Neural progenitor cell (in vitro differentiated cells): Measurements from ENCODE around the gene CELA2B. TPM values are rescaled to one million over a fixed set of nuclear protein-coding genes. Genes with fewer than 3 reads are reported as not detected.
A peak's percentile ranks its signal among the peaks of the same experiment; 100 is the strongest.
"Not testable (repeated sequence)": the region's sequence is repeated elsewhere in the genome, so short reads cannot be mapped to it uniquely, and the experiment has no call there.

Source experiments
- DNase-seq: peaks from one replicate; pipeline ENCODE4 v3.0.0-alpha.2; 2016; ENCODE audit warnings: low spot score
- H2AFZ ChIP-seq: fragments of 200-600 bp; sonication (generic); replicated peaks from 2 replicates; pipeline ENCODE4 v1.6.1; 2016; ENCODE audit warnings: antibody characterized with exemption
- H3F3A ChIP-seq: fragments of 200-600 bp; sonication (generic); 2 replicates; pipeline ENCODE4 v1.6.1; 2016; ENCODE audit warnings: antibody characterized with exemption, low read depth
- H3K27ac ChIP-seq: fragments of 200-600 bp; sonication (generic); 2 replicates; pipeline ENCODE4 v1.5.1; 2016; ENCODE audit warnings: mild to moderate bottlenecking
- H3K27me3 ChIP-seq: fragments of 200-600 bp; sonication (generic); 2 replicates; pipeline ENCODE4 v1.6.1; 2016; ENCODE audit warnings: mild to moderate bottlenecking, moderate library complexity
- H3K36me3 ChIP-seq: fragments of 200-600 bp; sonication (generic); 2 replicates; pipeline ENCODE4 v1.5.1; 2016
- H3K4me1 ChIP-seq: fragments of 200-600 bp; sonication (generic); 2 replicates; pipeline ENCODE4 v1.6.1; 2016; ENCODE audit warnings: mixed run types
- H3K4me2 ChIP-seq: fragments of 200-600 bp; sonication (generic); 2 replicates; pipeline ENCODE4 v1.6.1; 2016
- H3K4me3 ChIP-seq: fragments of 200-600 bp; sonication (generic); 2 replicates; pipeline ENCODE4 v1.5.1; 2016
- H3K79me2 ChIP-seq: fragments of 200-600 bp; sonication (generic); 2 replicates; pipeline ENCODE4 v1.6.1; 2016; ENCODE audit warnings: low read depth
- H3K9ac ChIP-seq: fragments of 200-600 bp; sonication (generic); 2 replicates; pipeline ENCODE4 v1.6.1; 2016
- H3K9me3 ChIP-seq: fragments of 200-600 bp; sonication (generic); 2 replicates; pipeline ENCODE4 v1.5.1; 2016; ENCODE audit warnings: low read depth
- H4K20me1 ChIP-seq: fragments of 200-600 bp; sonication (generic); 2 replicates; pipeline ENCODE4 v1.6.1; 2016; ENCODE audit warnings: low read depth
- H3K27ac Mint-ChIP-seq: 3 replicates; pipeline ENCODE4 v1.8.0; 2021; ENCODE audit warnings: mixed read lengths
- H3K27me3 Mint-ChIP-seq: 2 replicates; pipeline ENCODE4 v1.8.0; 2022; ENCODE audit warnings: low read depth, mild to moderate bottlenecking, inconsistent platforms, moderate library complexity, mixed read lengths; ENCODE audit not compliant: insufficient read depth
- H3K36me3 Mint-ChIP-seq: 3 replicates; pipeline ENCODE4 v1.8.0; 2021; ENCODE audit warnings: mixed read lengths
- H3K4me1 Mint-ChIP-seq: 3 replicates; pipeline ENCODE4 v1.8.0; 2021; ENCODE audit warnings: mixed read lengths
- H3K4me3 Mint-ChIP-seq: 3 replicates; pipeline ENCODE4 v1.8.0; 2021; ENCODE audit warnings: mild to moderate bottlenecking, moderate library complexity, mixed read lengths
- H3K9me3 Mint-ChIP-seq: 3 replicates; pipeline ENCODE4 v1.8.0; 2020; ENCODE audit warnings: mixed read lengths
- CTCF ChIP-seq: fragments of 200-600 bp; sonication (generic); IDR thresholded peaks from 2 replicates; pipeline ENCODE4 v1.5.1; 2017; ENCODE audit warnings: antibody characterized with exemption, mild to moderate bottlenecking
- EZH2 ChIP-seq: fragments of 200-600 bp; sonication (generic); IDR thresholded peaks from 2 replicates; pipeline ENCODE4 v1.6.1; 2017; ENCODE audit warnings: antibody characterized with exemption, mild to moderate bottlenecking, moderate library complexity
- EZH2phosphoT487 ChIP-seq: fragments of 200-600 bp; sonication (generic); IDR thresholded peaks from 2 replicates; pipeline ENCODE4 v1.6.1; 2017; ENCODE audit warnings: antibody characterized with exemption
- total RNA-seq: library from RNA; depleted of rRNA; stranded (reverse); fragments of >200 nt; gene quantifications from 2 replicates; pipeline ENCODE4 v1.2.3, GENCODE V29; 2015; ENCODE audit warnings: low replicate concordance

The CELA2B gene
- total RNA-seq, 1 donor from 2014 or later = not detected

GRCh38 chr1:15519625-15520024, 43.7 kb downstream of the CELA2B start:
- Mint-ChIP-seq H3K36me3 (peaks cover 4% of the 10 kb centered on the region), H3K9me3 (no peaks in the 10 kb centered on the region), H3K4me1 (peaks cover 20% of the 10 kb centered on the region), H3K4me3 (no peak overlapping the region), H3K27ac (no peak overlapping the region), H3K27me3 (no peaks in the 10 kb centered on the region)
- H3K27ac ChIP-seq = no peak overlapping the region
- no peak overlapping the region for H3K9ac ChIP-seq
- no peaks in the 10 kb centered on the region for H3K27me3 ChIP-seq
- H3K4me2 ChIP-seq = no peak overlapping the region
- H3K4me3 ChIP-seq = no peak overlapping the region
- H3K9me3 ChIP-seq = no peaks in the 10 kb centered on the region
- no peak overlapping the region for H2AFZ ChIP-seq
- H4K20me1 ChIP-seq = no peaks in the 10 kb centered on the region
- DNase-seq = no peak
- TF ChIP-seq CTCF = no peak
- TF ChIP-seq EZH2phosphoT487 = no peak
- no peak for TF ChIP-seq EZH2
- H3K36me3 ChIP-seq = no peaks in the 10 kb centered on the region
- H3K4me1 ChIP-seq = peaks cover 9% of the 10 kb centered on the region
- peaks cover 13% of the 10 kb centered on the region for H3K79me2 ChIP-seq
- H3F3A ChIP-seq = peaks cover 10% of the 10 kb centered on the region

- not testable (repeated sequence) for H3K27me3 ChIP-seq, H3K36me3 ChIP-seq, H3K9me3 Mint-ChIP-seq, H3K27ac Mint-ChIP-seq, H4K20me1 ChIP-seq, H3K36me3 Mint-ChIP-seq, H3K27me3 Mint-ChIP-seq, H3K27ac ChIP-seq, H3K9me3 ChIP-seq, H3K9ac ChIP-seq, DNase-seq, H2AFZ ChIP-seq, H3K4me2 ChIP-seq, H3K4me3 Mint-ChIP-seq, H3K4me3 ChIP-seq
- H3K4me1 Mint-ChIP-seq = peaks cover 30% of the 10 kb centered on the region
- Histone ChIP-seq H3K79me2 (peaks cover 13% of the 10 kb centered on the region), H3F3A (peaks cover 24% of the 10 kb centered on the region), H3K4me1 (peaks cover 19% of the 10 kb centered on the region)
Observed at GRCh38 chr1:15521206-15521906, 45.5 kb downstream of the CELA2B start.

- no peaks in the 10 kb centered on the region for H3K9me3 ChIP-seq
- H3K9ac ChIP-seq = no peak overlapping the region
- Mint-ChIP-seq H3K27me3 (no peaks in the 10 kb centered on the region), H3K36me3 (no peaks in the 10 kb centered on the region), H3K27ac (no peak overlapping the region), H3K4me1 (peaks cover 36% of the 10 kb centered on the region), H3K4me3 (peak overlapping the region; percentile 89), H3K9me3 (no peaks in the 10 kb centered on the region)
- H3K4me2 ChIP-seq = no peak overlapping the region
- peaks cover 33% of the 10 kb centered on the region for H3F3A ChIP-seq
- no peak overlapping the region for H3K4me3 ChIP-seq
- H3K27ac ChIP-seq = no peak overlapping the region
- no peaks in the 10 kb centered on the region for H3K36me3 ChIP-seq
- peaks cover 22% of the 10 kb centered on the region for H3K4me1 ChIP-seq
- peaks cover 8% of the 10 kb centered on the region for H4K20me1 ChIP-seq
- no peak overlapping the region for H2AFZ ChIP-seq
- no peak for DNase-seq
- H3K27me3 ChIP-seq = no peaks in the 10 kb centered on the region
- TF ChIP-seq CTCF = no peak
- TF ChIP-seq EZH2 = no peak
- TF ChIP-seq EZH2phosphoT487 = no peak
- H3K79me2 ChIP-seq = peaks cover 18% of the 10 kb centered on the region
Observed at GRCh38 chr1:15522551-15522950, 46.6 kb downstream of the CELA2B start.
